Testis (tissue), 3 donors: ENCODE data around the gene TAF11L3. TPM values are rescaled to one million over a fixed set of nuclear protein-coding genes. Genes with fewer than 3 reads are reported as not detected.
"Not testable (repeated sequence)": the region's sequence is repeated elsewhere in the genome, so short reads cannot be mapped to it uniquely, and the experiment has no call there.

ENCODE experiments used
- DNase-seq: peaks from one replicate; pipeline ENCODE4 v3.0.0-alpha.2; 2019
- H3K27ac ChIP-seq, 2 donors: fragments of 200-600 bp; sonication (generic); one replicate each; pipeline ENCODE4 v1.5.1; 2019
- H3K27me3 ChIP-seq: fragments of 200-600 bp; sonication (generic); one replicate; pipeline ENCODE4 v1.5.1; 2019
- H3K36me3 ChIP-seq: fragments of 200-600 bp; sonication (generic); one replicate; pipeline ENCODE4 v1.5.1; 2017; ENCODE audit warnings: low read depth; ENCODE audit errors: missing control alignments
- H3K4me1 ChIP-seq: fragments of 200-600 bp; sonication (generic); one replicate; pipeline ENCODE4 v1.5.1; 2019
- H3K4me3 ChIP-seq, 2 donors: fragments of 200-600 bp; sonication (generic); one replicate each; pipeline ENCODE4 v1.5.1; 2017 to 2019
- H3K9me3 ChIP-seq: fragments of 200-600 bp; sonication (generic); one replicate; pipeline ENCODE4 v1.5.1; 2017
- POLR2A ChIP-seq: fragments of 450-650 bp; IDR thresholded peaks from one replicate; pipeline ENCODE4 v1.6.1; 2017; ENCODE audit warnings: antibody characterized with exemption, mild to moderate bottlenecking, moderate library complexity
- WGBS, 2 donors: methylation state at CpG; one replicate each; pipeline ENCODE4 v1.1.5; 2018; 5-methylcytosine and 5-hydroxymethylcytosine counted together
- intact Hi-C: fragments of 100-400 bp; cut with DNase I; formaldehyde crosslinking; loops from one replicate; pipeline ENCODE4 v1.15.1; 2023; ENCODE audit warnings: low total_unique reads
- polyA plus RNA-seq: library from polyadenylated mRNA; stranded (reverse); fragments of 350-450 nt; fragmentation: Illumina TruSeq; extraction: RNeasy Lipid Tissue Mini Kit (QIAGEN cat#74804); gene quantifications from one replicate; pipeline ENCODE4 v1.2.3, GENCODE V29; 2014; ENCODE audit warnings: low read depth, low replicate concordance; ENCODE audit not compliant: insufficient read depth
- total RNA-seq, 2 donors: library from RNA; depleted of rRNA; stranded (reverse); fragments of >200 nt; gene quantifications; one replicate each; pipeline ENCODE4 v1.2.3, GENCODE V29; 2016
- TF ChIP-seq, protein P1 (sequence below), 3 experiments: fragments of 450-650 bp in 2 of 3; fragments of 200-600 bp in 1 of 3; sonication (generic) in 1 of 3; IDR thresholded peaks; one replicate each; pipeline ENCODE4 v1.5.1; 2016 to 2019; ENCODE audit warnings: antibody characterized with exemption in 3 of 3, mild to moderate bottlenecking in 2 of 3, moderate library complexity in 1 of 3

TAF11L3 gene
- total and polyA plus RNA-seq, 3 donors from 2014 or later: not detected

DNA sequence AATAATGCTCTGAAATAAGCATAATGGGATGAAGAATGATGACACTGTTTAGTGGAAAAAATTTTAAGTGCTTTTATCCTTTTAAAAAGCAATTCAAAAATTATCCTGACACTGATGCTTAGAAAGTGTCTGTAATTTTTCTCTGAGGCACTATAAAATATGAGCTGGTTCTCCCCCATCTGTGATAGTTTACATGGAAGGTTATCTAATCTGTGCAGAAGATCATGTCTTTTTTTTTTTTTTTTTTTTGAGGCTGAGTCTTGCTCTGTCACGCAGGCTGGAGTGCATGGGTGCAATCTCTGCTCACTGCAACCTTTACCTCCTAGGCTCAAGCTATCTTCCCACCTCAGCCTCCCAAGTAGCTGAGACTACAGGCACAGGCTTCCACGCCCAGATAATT lies 35.4 kb upstream of the TAF11L3 start:
- no peak overlapping the region for H3K27ac ChIP-seq
- H3K4me3 ChIP-seq: no peak overlapping the region
- no peaks in the 10 kb centered on the region for H3K4me1 ChIP-seq
- H3K27me3 ChIP-seq: no peaks in the 10 kb centered on the region
- TF ChIP-seq, protein P1, sequence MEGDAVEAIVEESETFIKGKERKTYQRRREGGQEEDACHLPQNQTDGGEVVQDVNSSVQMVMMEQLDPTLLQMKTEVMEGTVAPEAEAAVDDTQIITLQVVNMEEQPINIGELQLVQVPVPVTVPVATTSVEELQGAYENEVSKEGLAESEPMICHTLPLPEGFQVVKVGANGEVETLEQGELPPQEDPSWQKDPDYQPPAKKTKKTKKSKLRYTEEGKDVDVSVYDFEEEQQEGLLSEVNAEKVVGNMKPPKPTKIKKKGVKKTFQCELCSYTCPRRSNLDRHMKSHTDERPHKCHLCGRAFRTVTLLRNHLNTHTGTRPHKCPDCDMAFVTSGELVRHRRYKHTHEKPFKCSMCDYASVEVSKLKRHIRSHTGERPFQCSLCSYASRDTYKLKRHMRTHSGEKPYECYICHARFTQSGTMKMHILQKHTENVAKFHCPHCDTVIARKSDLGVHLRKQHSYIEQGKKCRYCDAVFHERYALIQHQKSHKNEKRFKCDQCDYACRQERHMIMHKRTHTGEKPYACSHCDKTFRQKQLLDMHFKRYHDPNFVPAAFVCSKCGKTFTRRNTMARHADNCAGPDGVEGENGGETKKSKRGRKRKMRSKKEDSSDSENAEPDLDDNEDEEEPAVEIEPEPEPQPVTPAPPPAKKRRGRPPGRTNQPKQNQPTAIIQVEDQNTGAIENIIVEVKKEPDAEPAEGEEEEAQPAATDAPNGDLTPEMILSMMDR (IDR thresholded peaks at IDR 0.05): no peak
- TF ChIP-seq POLR2A: no peak
- no peaks in the 10 kb centered on the region for H3K36me3 ChIP-seq
- no peaks in the 10 kb centered on the region for H3K9me3 ChIP-seq
- intact Hi-C loops: no loop called here
- DNase-seq: no peak
- 57 to 61% methylated on average over 2 of the region's 2 CpGs for WGBS, 2 donors

DNA sequence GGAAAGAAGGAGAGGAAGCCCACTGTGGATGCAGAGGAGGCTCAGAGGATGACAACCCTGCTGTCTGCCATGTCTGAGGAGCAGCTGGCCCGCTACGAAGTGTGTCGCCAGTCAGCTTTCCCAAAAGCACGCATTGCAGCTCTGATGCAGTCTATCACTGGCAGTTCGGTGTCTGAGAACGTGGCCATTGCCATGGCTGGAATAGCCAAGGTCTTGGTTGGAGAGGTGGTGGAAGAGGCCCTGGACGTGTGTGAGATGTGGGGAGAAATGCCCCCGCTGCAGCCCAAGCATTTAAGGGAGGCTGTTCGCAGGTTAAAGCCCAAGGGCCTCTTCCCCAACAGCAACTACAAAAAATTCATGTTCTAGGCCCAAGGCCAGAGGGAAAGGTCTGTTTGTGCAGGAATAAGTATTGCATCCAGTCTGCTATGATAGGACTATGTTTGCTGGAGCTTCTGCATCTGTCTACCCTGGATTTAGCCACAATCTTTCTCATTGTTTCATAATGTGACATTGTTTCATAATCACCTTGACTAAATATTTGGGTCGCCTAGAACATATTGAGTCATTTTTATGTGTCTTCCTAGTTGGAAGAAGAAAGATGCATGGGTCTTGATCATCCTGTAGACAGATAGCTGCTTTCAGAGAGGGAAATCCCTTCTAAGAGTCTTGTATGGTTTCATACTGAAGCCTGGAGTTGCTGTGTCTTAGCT lies 31.5 kb upstream of the TAF11L3 start:
- H3K27ac ChIP-seq, intact Hi-C loops, H3K4me1 ChIP-seq, H3K9me3 ChIP-seq, H3K4me3 ChIP-seq, H3K36me3 ChIP-seq, DNase-seq, H3K27me3 ChIP-seq: not testable (repeated sequence)
- WGBS, 2 donors: 89 to 90% methylated on average over 10 of the region's 10 CpGs

DNA sequence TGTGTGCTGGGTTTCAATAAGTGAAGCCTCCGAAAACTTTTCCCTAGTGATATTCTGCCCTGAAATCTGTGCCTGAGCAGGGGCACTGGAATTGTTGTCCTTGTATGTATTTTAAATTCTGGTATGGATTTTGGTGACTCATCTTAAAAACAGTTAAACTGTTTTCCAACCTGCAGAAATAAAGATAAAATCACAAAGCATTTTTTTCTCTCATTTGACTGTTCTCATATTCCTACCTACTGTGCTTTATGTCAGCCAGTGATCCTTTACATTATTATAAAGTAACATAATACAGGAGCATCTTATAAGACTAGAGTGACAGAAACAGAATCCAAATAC lies 31.0 kb upstream of the TAF11L3 start:
- Histone ChIP-seq H3K4me3 (no peak overlapping the region), H3K9me3 (no peaks in the 10 kb centered on the region), H3K27me3 (no peaks in the 10 kb centered on the region), H3K36me3 (no peaks in the 10 kb centered on the region), H3K4me1 (no peaks in the 10 kb centered on the region), H3K27ac (no peak overlapping the region)
- WGBS, 2 donors: 87 to 88% methylated on average over 1 of the region's 1 CpG
- no peak for TF ChIP-seq POLR2A
- DNase-seq: no peak
- intact Hi-C loops: no loop called here

DNA sequence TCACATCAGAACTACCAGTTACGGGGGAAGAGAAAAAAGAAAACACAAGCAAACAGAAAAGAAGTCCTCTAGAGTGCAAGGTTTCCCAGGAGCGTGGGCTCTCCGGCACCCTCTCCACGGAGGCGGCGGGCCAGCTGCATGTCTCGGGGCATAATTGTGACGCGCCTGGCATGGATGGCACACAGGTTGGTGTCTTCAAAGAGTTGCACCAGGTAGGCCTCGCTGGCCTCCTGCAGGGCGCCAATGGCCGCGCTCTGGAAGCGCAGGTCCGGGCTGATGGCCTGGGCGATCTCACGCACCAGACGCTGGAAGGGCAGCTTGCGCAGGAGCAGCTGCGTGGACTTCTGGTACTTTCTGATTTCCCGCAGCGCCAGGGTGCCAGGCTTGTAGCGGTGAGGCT lies 26.9 kb upstream of the TAF11L3 start:
- peak overlapping the region; percentile 18 to 31 for H3K4me3 ChIP-seq
- DNase-seq, H3K36me3 ChIP-seq, H3K9me3 ChIP-seq, H3K27me3 ChIP-seq, intact Hi-C loops, H3K4me1 ChIP-seq, H3K27ac ChIP-seq: not testable (repeated sequence)
- WGBS, 2 donors: 79 to 85% methylated on average over 9 to 22 of the region's 23 CpGs

DNA sequence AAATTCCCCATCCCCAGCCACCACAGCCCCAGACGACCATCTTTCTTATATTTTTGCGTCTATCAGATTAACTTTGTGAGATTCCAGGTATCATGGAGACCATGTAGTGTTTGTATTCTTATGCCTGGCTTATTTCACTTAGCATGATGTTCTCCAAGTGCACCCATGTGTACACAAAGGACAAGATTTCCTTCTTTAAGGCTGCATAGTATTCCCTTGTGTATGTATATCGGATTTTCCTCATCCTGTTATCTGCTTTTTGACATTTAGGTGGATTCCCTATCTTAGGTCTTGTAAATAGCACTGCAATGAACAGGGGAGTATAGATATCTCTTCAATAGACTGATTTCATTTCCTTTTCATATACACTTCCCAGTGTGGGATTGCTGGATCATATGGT lies 25.4 kb upstream of the TAF11L3 start:
- DNase-seq: no peak
- 71 to 80% methylated on average over 3 of the region's 3 CpGs for WGBS, 2 donors
- no peaks in the 10 kb centered on the region for H3K4me1 ChIP-seq
- H3K4me3 ChIP-seq: no peak overlapping the region
- intact Hi-C loops: no loop called here
- no peaks in the 10 kb centered on the region for H3K27me3 ChIP-seq
- H3K36me3 ChIP-seq: no peaks in the 10 kb centered on the region
- H3K27ac ChIP-seq: no peak overlapping the region
- no peaks in the 10 kb centered on the region for H3K9me3 ChIP-seq
- no peak for TF ChIP-seq POLR2A
- TF ChIP-seq, protein P1 (IDR thresholded peaks at IDR 0.05): no peak

DNA sequence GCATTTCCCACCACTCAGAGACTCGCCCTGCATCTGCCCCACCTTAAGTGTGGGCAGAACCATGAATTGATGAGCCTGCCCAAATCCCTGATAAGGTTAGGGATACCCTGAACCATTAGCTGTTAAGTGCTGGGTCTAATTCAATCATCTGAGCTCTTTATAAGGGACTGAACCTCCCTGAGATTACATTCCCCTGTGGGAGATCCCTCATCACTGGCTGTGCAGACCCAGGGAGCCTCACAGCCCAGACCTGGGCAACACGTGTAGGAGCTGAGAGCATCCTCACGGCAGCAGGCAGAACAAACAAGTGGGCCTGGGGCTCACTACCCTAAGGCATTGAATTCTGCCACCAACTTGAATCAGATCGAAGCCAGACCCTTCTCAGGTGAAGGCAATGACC lies 20.7 kb upstream of the TAF11L3 start:
- Histone ChIP-seq H3K27me3 (no peaks in the 10 kb centered on the region), H3K27ac (no peak overlapping the region), H3K4me3 (no peak overlapping the region), H3K36me3 (no peaks in the 10 kb centered on the region), H3K9me3 (no peaks in the 10 kb centered on the region), H3K4me1 (no peaks in the 10 kb centered on the region)
- no peak for DNase-seq
- WGBS, 2 donors: 62 to 71% methylated on average over 4 of the region's 4 CpGs
- TF ChIP-seq, protein P1 (IDR thresholded peaks at IDR 0.05): no peak
- no peak for TF ChIP-seq POLR2A
- intact Hi-C loops: no loop called here

DNA sequence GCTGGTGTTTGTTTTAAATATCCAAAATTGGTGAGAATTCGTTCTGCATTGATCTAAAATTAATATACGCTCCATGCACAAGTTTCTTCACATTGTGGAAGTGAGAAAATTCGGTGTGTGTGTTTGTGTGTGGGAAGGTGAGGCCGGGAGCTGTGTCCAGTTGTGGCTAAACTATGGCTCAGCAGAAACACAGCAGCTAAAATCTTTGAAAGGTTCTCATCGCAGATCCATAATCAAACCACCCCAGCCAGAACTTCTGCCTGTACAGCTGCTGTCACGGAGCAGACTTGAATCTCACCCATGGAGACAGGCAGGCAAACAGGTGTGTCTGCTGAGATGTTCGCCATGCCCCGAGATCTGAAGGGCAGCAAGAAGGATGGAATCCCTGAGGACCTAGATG lies 20.2 kb upstream of the TAF11L3 start, which contains the start of gene TAF11L2:
Gene TAF11L2, plus strand, starts transcription at position 301 of the 400 bp plus-strand sequence.
- intact Hi-C loops, H3K27ac ChIP-seq: not testable (repeated sequence)
- 85 to 89% methylated on average over 8 of the region's 8 CpGs for whole genome bisulfite sequencing, 2 donors

More for the DNA sequence above, 20.2 kb upstream of the TAF11L3 start, which contains the start of gene TAF11L2:
- H3K9me3 ChIP-seq, H3K4me3 ChIP-seq, H3K27me3 ChIP-seq, H3K4me1 ChIP-seq, DNase-seq, H3K36me3 ChIP-seq: not testable (repeated sequence)
